ENCODE results near the gene UPK3BL1.
"Not testable (repeated sequence)": the region's sequence is repeated elsewhere in the genome, so short reads cannot be mapped to it uniquely, and the experiment has no call there.

Gene UPK3BL1

DNA sequence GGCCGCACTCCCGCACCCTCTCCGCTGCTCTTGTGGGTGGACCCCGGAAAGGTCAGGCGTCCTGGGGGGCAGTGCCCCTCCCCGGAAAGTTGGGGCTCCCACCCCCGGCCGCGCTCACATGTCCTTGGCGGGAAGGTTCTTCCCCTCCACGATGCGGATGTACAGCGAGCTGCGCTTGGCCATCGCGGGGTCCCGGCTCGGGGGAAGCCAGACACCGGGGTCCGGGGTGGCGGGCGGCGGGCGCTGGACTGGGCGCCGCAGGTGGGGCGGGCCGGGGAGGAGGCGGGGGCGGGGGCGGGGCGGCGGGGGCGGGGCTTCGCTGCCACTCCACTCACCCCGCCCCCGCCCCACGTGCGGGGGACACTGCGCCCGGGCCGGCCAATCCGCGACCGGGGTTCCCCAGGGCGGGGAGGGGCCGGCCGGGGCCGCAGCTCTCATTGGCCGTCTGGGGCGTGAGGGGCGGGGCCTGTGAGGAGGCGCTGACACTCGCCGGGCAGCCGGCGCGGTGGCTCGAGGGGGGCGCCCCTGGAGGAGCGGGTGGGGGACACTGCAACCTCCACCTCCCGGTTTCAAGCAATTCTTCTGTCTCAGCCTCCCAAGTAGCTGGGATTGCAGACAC is 26.0 kb downstream of the UPK3BL1 start, which contains the start of gene RASA4:
Gene RASA4 (minus strand): TSS at position 250 of the 619 bp plus-strand sequence. CDS start 67 bp downstream, at position 183.
- H3K9ac ChIP-seq (ENCODE audit: low read length); H3K27me3 ChIP-seq (replicated peaks; ENCODE audit: control insufficient read depth, insufficient read depth, low read length); H3K4me1 ChIP-seq (ENCODE audit: control insufficient read depth, insufficient read depth, low read length); H3K4me3 ChIP-seq (ENCODE audit: low read length); H3K9me3 ChIP-seq (ENCODE audit: control insufficient read depth, low read length); H3K36me3 ChIP-seq (ENCODE audit: control insufficient read depth, insufficient read depth, low read length, severe bottlenecking): not testable (repeated sequence)
- DNase-seq (ENCODE audit: low read depth) = peak; percentile 42

DNA sequence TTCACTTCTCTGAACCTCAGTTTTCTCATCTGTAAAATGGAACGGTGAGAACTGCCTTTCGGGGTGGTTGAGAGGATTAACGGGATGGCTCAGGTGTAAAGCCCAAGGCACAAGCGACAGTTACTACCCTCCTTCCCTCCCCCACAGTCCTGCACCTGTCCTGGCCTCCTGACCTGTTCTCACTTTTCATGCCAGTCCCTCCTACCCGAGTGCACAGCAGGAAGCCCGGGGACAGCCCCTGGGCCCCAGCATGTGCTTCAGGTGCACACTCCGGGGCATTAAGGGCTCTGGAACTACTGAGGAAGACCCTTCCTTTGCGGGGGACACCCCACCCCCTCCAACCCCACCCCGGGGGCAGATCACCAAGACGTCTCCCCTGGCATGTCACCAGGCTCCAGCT is 26.7 kb downstream of the UPK3BL1 start:
- not testable (repeated sequence) for H3K9ac ChIP-seq (ENCODE audit: low read length); H3K9me3 ChIP-seq (ENCODE audit: control insufficient read depth, low read length); H3K36me3 ChIP-seq (ENCODE audit: control insufficient read depth, insufficient read depth, low read length, severe bottlenecking); H3K4me3 ChIP-seq (ENCODE audit: low read length); H3K27me3 ChIP-seq (replicated peaks; ENCODE audit: control insufficient read depth, insufficient read depth, low read length); H3K4me1 ChIP-seq (ENCODE audit: control insufficient read depth, insufficient read depth, low read length); DNase-seq (ENCODE audit: low read depth)

DNA sequence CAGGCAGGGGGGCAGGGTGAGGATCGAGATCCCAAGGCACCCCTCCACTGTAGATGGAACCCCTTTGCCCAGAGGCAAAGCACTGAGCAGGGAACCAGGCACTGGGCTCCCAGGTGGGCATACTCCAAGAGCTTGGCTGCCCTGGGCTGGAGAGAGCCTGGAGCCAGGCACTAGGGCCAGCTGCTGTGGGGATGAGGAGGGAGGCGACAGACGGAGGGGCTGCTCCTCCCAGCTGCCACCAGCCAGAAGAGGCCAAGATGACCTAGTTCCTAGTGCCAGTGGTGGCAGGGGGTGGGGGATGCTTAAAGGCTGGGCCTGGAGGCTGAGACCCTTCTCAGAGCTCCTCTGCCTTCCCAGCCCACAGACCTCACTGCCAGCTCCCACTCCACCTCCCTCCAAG is 27.7 kb downstream of the UPK3BL1 start:
- H3K4me1 ChIP-seq (ENCODE audit: control insufficient read depth, insufficient read depth, low read length); H3K36me3 ChIP-seq (ENCODE audit: control insufficient read depth, insufficient read depth, low read length, severe bottlenecking); DNase-seq (ENCODE audit: low read depth); H3K4me3 ChIP-seq (ENCODE audit: low read length); H3K27me3 ChIP-seq (replicated peaks; ENCODE audit: control insufficient read depth, insufficient read depth, low read length); H3K9ac ChIP-seq (ENCODE audit: low read length); H3K9me3 ChIP-seq (ENCODE audit: control insufficient read depth, low read length): not testable (repeated sequence)

DNA sequence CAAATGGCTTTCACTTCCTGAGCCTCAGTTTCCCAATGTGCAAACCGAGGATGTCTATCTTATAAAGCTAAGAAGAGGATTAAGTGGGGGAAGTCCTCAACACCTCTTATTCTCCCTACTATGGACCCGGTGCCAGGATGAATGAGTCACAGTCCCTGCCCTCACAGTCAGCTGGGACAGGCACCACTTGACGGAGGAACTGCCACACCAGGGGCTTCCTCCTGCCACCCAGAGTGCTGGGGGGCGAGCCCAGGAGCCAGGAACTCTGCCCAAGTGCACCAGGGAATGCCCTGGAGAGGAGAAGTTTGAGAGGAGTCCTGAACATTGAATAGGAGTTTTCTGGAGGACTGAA is 28.3 kb downstream of the UPK3BL1 start:
- DNase-seq (ENCODE audit: low read depth); H3K4me1 ChIP-seq (ENCODE audit: control insufficient read depth, insufficient read depth, low read length); H3K4me3 ChIP-seq (ENCODE audit: low read length); H3K27me3 ChIP-seq (replicated peaks; ENCODE audit: control insufficient read depth, insufficient read depth, low read length); H3K9ac ChIP-seq (ENCODE audit: low read length); H3K36me3 ChIP-seq (ENCODE audit: control insufficient read depth, insufficient read depth, low read length, severe bottlenecking); H3K9me3 ChIP-seq (ENCODE audit: control insufficient read depth, low read length): not testable (repeated sequence)

DNA sequence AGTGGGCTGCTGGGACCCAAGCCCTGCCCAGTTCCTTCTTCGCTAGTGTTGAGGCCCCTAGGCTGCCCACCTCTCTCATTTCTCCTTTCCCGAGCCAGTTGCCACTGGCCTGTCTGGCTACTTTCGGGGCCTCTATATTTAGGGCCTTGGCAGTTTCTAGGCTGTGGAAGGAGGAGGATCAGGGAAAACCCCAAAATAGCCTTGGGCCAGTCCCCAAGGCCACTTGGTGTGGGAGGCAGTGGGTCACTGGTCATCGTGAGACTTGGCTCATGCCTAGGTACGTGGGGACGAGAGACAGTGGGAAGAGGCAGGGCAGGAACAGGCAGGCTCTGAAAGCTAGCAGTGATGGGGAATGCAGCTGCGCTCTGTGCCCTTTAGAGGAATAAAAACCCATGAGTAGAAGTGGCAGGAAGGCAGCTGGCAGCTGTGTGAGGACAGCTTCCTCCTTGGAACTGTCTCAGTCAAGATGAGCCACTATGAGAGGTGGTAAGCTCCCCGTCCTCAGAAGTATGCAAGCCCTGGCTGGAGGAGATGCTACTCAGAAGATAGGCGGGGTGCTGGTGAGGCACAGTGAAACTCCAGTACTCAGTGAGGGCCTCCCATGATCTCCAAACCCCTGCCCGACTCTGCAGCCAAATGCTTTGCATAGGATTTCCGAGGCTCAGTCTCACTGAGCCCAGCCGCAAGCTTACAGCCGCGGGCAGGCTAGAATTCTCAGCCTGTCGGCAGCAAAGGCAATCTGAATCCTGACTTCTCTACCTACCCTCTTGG is 28.8 kb downstream of the UPK3BL1 start:
- not testable (repeated sequence) for H3K27me3 ChIP-seq (replicated peaks; ENCODE audit: control insufficient read depth, insufficient read depth, low read length); H3K9me3 ChIP-seq (ENCODE audit: control insufficient read depth, low read length); H3K36me3 ChIP-seq (ENCODE audit: control insufficient read depth, insufficient read depth, low read length, severe bottlenecking); H3K4me1 ChIP-seq (ENCODE audit: control insufficient read depth, insufficient read depth, low read length); H3K4me3 ChIP-seq (ENCODE audit: low read length); DNase-seq (ENCODE audit: low read depth); H3K9ac ChIP-seq (ENCODE audit: low read length)

DNA sequence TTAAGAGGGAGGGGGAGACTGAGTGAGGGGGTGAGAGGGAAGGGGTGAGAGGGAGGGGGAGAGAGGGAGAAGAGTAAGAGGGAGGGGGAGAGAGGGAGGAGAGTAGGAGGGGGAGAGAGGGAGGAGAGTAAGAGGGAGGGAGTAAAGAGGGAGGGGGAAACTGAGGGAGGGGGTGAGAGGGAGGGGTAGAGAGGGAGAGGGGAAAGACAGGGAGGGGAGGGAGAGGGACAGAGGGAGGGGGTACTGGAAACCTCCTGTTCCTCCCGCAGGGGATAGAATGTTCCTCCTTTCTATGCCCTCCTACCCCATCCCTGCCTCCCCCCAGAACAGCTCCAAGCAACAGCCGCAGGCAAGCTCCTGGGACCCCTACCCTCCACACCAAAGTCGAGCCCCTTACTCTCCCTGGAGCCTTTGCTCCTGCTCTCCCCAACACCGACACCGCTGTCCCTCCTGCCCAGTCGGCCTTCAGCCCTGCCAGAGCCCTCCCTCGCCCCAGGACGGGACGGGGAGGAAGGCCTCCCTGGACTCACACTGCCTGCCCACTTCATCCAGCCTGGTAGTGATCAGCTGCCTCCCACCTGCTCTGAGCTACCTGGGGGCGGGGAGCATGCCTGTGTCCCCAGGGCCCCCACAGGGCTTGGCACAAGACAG is 30.8 kb downstream of the UPK3BL1 start:
- not testable (repeated sequence) for H3K36me3 ChIP-seq (ENCODE audit: control insufficient read depth, insufficient read depth, low read length, severe bottlenecking); H3K9me3 ChIP-seq (ENCODE audit: control insufficient read depth, low read length); H3K27me3 ChIP-seq (replicated peaks; ENCODE audit: control insufficient read depth, insufficient read depth, low read length); H3K9ac ChIP-seq (ENCODE audit: low read length); H3K4me1 ChIP-seq (ENCODE audit: control insufficient read depth, insufficient read depth, low read length); H3K4me3 ChIP-seq (ENCODE audit: low read length)
- DNase-seq (ENCODE audit: low read depth) = peak; percentile 23

DNA sequence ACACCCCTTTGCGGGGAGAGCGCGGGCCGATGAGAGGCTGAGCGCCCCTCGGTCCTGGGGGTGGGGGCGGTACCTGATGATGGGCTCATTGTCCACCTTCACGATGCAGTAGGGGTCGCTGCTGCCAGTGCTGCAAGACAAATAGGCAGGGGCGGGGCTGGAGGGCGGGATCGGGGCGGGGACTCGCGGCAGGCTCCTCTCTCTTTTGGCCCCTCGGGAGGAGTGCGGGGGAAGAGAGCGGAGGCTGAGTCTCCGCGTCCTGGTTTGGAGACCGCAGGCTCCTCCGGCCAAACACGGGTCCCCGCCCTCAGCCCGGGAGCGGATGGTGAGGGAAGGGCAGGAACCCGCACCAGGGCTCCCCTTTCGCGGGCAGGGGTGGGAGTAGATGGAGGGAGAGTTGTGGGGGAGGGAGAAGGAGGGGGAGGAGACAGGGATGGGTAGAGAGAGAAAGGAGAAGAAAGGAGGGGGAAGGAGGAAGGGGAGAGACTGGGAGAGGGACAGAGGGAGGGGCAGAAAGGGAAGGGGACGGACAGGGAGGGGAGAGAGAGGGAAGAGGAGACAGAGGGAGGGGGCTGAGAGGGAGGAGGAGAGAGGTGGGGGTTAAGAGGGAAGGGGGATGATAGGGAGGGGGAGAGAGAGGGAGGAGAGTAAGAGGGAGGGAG is 31.4 kb downstream of the UPK3BL1 start:
- not testable (repeated sequence) for H3K4me1 ChIP-seq (ENCODE audit: control insufficient read depth, insufficient read depth, low read length); H3K36me3 ChIP-seq (ENCODE audit: control insufficient read depth, insufficient read depth, low read length, severe bottlenecking); H3K9ac ChIP-seq (ENCODE audit: low read length); H3K27me3 ChIP-seq (replicated peaks; ENCODE audit: control insufficient read depth, insufficient read depth, low read length); H3K9me3 ChIP-seq (ENCODE audit: control insufficient read depth, low read length); H3K4me3 ChIP-seq (ENCODE audit: low read length); DNase-seq (ENCODE audit: low read depth)

DNA sequence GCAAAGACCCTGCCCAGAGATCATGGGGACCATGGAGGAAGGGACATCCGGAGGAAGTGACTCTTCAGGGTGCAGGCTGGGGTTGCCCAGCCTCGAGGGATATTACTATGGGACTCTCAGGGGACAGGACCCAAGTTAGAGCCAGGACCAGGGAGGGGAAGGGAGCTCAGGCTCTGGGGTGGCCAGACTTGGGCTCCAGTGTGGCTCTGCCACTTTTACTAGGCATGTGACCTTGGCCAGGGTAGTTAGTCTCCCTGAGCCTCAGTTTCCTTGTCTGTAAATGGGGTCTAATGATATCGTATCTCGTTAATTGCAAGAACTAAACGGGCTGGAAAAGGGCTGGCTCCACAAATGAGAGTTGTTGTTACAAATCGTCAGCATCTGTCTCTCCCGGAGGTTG is 32.1 kb downstream of the UPK3BL1 start:
- not testable (repeated sequence) for DNase-seq (ENCODE audit: low read depth); H3K4me1 ChIP-seq (ENCODE audit: control insufficient read depth, insufficient read depth, low read length); H3K9me3 ChIP-seq (ENCODE audit: control insufficient read depth, low read length); H3K4me3 ChIP-seq (ENCODE audit: low read length); H3K9ac ChIP-seq (ENCODE audit: low read length); H3K36me3 ChIP-seq (ENCODE audit: control insufficient read depth, insufficient read depth, low read length, severe bottlenecking); H3K27me3 ChIP-seq (replicated peaks; ENCODE audit: control insufficient read depth, insufficient read depth, low read length)

DNA sequence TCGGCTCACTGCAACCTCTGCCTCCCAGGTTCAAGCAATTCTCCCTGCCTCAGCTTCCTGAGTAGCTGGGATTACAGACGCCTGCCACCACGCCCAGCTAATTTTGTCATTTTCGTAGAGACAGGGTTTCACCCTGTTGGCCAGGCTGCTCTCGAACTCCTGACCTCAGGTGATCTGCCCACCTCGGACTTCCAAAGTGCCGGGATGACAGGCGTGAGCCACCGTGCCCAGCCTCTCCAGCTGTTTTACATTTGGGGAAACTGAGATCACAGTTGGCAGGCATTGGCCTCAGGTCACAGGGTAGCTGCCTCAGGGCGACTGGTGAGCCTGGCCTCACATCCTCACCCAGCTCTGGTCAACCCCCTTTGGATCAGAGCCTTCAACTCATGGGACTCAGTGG is 32.9 kb downstream of the UPK3BL1 start:
- not testable (repeated sequence) for H3K9me3 ChIP-seq (ENCODE audit: control insufficient read depth, low read length); H3K27me3 ChIP-seq (replicated peaks; ENCODE audit: control insufficient read depth, insufficient read depth, low read length); H3K36me3 ChIP-seq (ENCODE audit: control insufficient read depth, insufficient read depth, low read length, severe bottlenecking); H3K4me3 ChIP-seq (ENCODE audit: low read length); H3K4me1 ChIP-seq (ENCODE audit: control insufficient read depth, insufficient read depth, low read length); H3K9ac ChIP-seq (ENCODE audit: low read length); DNase-seq (ENCODE audit: low read depth)

DNA sequence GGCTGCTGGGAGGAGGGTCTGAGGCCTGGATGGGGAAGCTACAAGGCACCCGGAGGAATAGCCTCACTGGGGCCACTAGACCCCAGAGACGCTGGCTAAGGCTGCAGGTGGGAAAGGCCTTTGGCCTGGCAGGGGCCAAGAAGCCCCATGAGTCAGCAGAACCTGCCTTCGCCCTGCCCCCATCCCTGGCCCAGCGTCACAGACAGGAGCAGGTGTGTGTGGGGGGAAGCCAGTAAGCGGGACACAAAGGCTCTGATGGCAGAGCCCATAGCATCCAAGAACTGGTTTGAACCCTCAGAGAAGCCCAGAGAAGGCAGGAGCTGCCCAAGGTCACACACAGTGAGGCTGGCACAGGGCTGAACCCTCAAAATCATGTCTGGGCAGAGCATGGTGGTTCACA is 35.7 kb downstream of the UPK3BL1 start:
- not testable (repeated sequence) for H3K9ac ChIP-seq (ENCODE audit: low read length); H3K27me3 ChIP-seq (replicated peaks; ENCODE audit: control insufficient read depth, insufficient read depth, low read length); H3K4me3 ChIP-seq (ENCODE audit: low read length); H3K9me3 ChIP-seq (ENCODE audit: control insufficient read depth, low read length); H3K4me1 ChIP-seq (ENCODE audit: control insufficient read depth, insufficient read depth, low read length); H3K36me3 ChIP-seq (ENCODE audit: control insufficient read depth, insufficient read depth, low read length, severe bottlenecking); DNase-seq (ENCODE audit: low read depth)

DNA sequence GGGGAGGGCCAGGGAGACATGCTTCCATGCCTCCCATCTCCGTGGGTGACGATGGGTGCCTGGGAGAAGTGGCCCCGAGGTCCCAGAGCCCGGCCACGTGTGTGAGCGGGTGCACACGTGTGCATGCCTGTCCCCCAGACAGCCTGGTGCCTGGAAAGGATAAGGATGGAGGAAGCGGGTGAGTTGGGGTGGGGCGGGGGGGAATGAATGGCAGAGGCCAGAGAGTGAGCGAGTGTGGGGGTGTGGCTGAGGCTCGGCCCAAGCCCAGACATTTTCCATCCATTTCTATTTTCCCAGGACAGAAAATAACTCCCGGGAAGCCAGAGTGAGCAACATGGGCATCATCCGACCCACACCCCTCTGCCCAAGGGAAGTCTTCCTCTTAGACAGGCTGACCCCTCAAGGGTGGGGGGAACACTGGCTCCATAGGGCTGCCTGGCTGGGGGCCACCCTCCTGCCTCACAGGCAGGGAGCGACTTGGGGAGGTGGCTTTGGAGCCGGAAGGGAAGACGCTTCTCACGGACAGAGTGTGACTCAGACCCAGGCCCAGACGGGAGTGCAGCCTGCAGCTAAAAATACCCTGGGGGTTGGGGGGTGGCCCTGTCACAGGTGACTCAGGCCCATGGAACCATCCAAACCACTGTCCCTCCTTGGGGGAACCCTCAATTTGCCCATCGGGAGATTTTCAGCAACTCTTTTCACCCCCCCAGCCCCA is 38.0 kb downstream of the UPK3BL1 start:
- DNase-seq (ENCODE audit: low read depth); H3K4me1 ChIP-seq (ENCODE audit: control insufficient read depth, insufficient read depth, low read length); H3K9me3 ChIP-seq (ENCODE audit: control insufficient read depth, low read length); H3K9ac ChIP-seq (ENCODE audit: low read length); H3K36me3 ChIP-seq (ENCODE audit: control insufficient read depth, insufficient read depth, low read length, severe bottlenecking); H3K27me3 ChIP-seq (replicated peaks; ENCODE audit: control insufficient read depth, insufficient read depth, low read length); H3K4me3 ChIP-seq (ENCODE audit: low read length): not testable (repeated sequence)

All from adipocyte (in vitro differentiated cells).